Activated CD4-positive, alpha-beta T cell treated with anti-CD3 and anti-CD28 coated beads, Interleukin-2, amount 50 U/mL, for 48 hours (primary cell): ENCODE measurements around the gene NUP93.
"Not testable (repeated sequence)": the region's sequence is repeated elsewhere in the genome, so short reads cannot be mapped to it uniquely, and the experiment has no call there.

Experiments
- DNase-seq, 2 experiments: peaks; one replicate each; pipeline ENCODE4 v3.0.0-alpha.2; 2020

The NUP93 gene

GRCh38 chr16:56781528-56781961 lies 51.6 kb downstream of the NUP93 start:
- no peak for DNase-seq

GRCh38 chr16:56783344-56783743 lies 53.4 kb downstream of the NUP93 start:
- no peak for DNase-seq

GRCh38 chr16:56785317-56785716 lies 55.4 kb downstream of the NUP93 start:
- DNase-seq: no peak

GRCh38 chr16:56787167-56787566 lies 57.2 kb downstream of the NUP93 start:
- DNase-seq: no peak

GRCh38 chr16:56788435-56788834 lies 58.5 kb downstream of the NUP93 start:
- no peak for DNase-seq

GRCh38 chr16:56789360-56789759 lies 59.4 kb downstream of the NUP93 start:
- DNase-seq: peak; percentile 11 to 28

- no peak for DNase-seq
Measured at GRCh38 chr16:56792967-56793366, 63.0 kb downstream of the NUP93 start.

GRCh38 chr16:56793492-56793891 lies 63.6 kb downstream of the NUP93 start:
- no peak for DNase-seq

GRCh38 chr16:56795011-56795410 lies 65.1 kb downstream of the NUP93 start:
- DNase-seq: no peak

- DNase-seq: not testable (repeated sequence)
Measured at GRCh38 chr16:56797038-56797437, 67.1 kb downstream of the NUP93 start.

GRCh38 chr16:56797861-56798260 lies 67.9 kb downstream of the NUP93 start:
- no peak for DNase-seq

GRCh38 chr16:56798955-56799354 lies 69.0 kb downstream of the NUP93 start:
- DNase-seq: no peak

GRCh38 chr16:56800355-56800754 lies 70.4 kb downstream of the NUP93 start:
- DNase-seq: no peak

- no peak for DNase-seq
Measured at GRCh38 chr16:56801762-56802161, 71.8 kb downstream of the NUP93 start.

- no peak for DNase-seq
Measured at GRCh38 chr16:56807011-56807675, 77.2 kb downstream of the NUP93 start.

- DNase-seq: not testable (repeated sequence)
Measured at GRCh38 chr16:56807676-56808067, 77.7 kb downstream of the NUP93 start.

GRCh38 chr16:56810954-56811353 lies 81.0 kb downstream of the NUP93 start:
- DNase-seq: no peak

- DNase-seq: not testable (repeated sequence)
Measured at GRCh38 chr16:56811602-56812001, 81.7 kb downstream of the NUP93 start.

- DNase-seq: no peak
Measured at GRCh38 chr16:56812884-56813283, 83.0 kb downstream of the NUP93 start.

GRCh38 chr16:56814537-56815432 lies 84.9 kb downstream of the NUP93 start:
- DNase-seq: no peak

- DNase-seq: no peak
Measured at GRCh38 chr16:56815721-56816120, 85.8 kb downstream of the NUP93 start.

GRCh38 chr16:56817056-56817455 lies 87.1 kb downstream of the NUP93 start:
- DNase-seq: no peak

GRCh38 chr16:56817938-56818337 lies 88.0 kb downstream of the NUP93 start:
- DNase-seq: no peak

- DNase-seq: no peak
Measured at GRCh38 chr16:56823081-56823733, 93.3 kb downstream of the NUP93 start.
